Colonic mucosa (tissue), 4 donors: ENCODE measurements around the gene OR2AG1. TPM values are rescaled to one million over a fixed set of nuclear protein-coding genes. Genes with fewer than 3 reads are reported as not detected.
"Not testable (repeated sequence)": the region's sequence is repeated elsewhere in the genome, so short reads cannot be mapped to it uniquely, and the experiment has no call there.

Experiments used
- DNase-seq: peaks from one replicate; pipeline ENCODE4 v3.0.0-alpha.2; 2020
- H3K27ac ChIP-seq: fragments of 200-600 bp; one replicate; pipeline ENCODE4 v1.8.0; 2021
- H3K27me3 ChIP-seq: fragments of 200-600 bp; one replicate; pipeline ENCODE4 v1.8.0; 2021
- H3K36me3 ChIP-seq: fragments of 200-600 bp; one replicate; pipeline ENCODE4 v1.8.0; 2021
- H3K4me1 ChIP-seq: fragments of 200-600 bp; one replicate; pipeline ENCODE4 v1.8.0; 2021; ENCODE audit warnings: mild to moderate bottlenecking
- H3K4me3 ChIP-seq: fragments of 200-600 bp; one replicate; pipeline ENCODE4 v1.8.0; 2021
- H3K9ac ChIP-seq, 2 donors: one replicate each; pipeline ENCODE4 v1.7.0; 2013; ENCODE audit warnings: control low read depth in 2 of 2, low read depth in 2 of 2, low read length in 2 of 2
- H3K9me3 ChIP-seq: fragments of 200-600 bp; one replicate; pipeline ENCODE4 v1.8.0; 2021
- CTCF ChIP-seq: fragments of 200-600 bp; IDR thresholded peaks from one replicate; pipeline ENCODE4 v1.8.0; 2022; ENCODE audit warnings: antibody characterized with exemption, mild to moderate bottlenecking
- intact Hi-C: fragments of 100-400 bp; cut with DNase I; formaldehyde crosslinking; loops from one replicate; pipeline ENCODE4 v1.14.1; 2022
- total RNA-seq, 2 donors: library from RNA; stranded (reverse); fragmentation: NEBNext Ultra II Directional in 1 of 2; extraction: Animal tissue kit (Norgen Biotek cat#: 25700) in 1 of 2; gene quantifications; one replicate each; pipeline ENCODE4 v1.2.1, GENCODE V29; 2021
- donor health status: healthy.
- donor health status: DM: no; HTN: no; CAD: no.
- donor health status: DM: no; HTN: no; CAD: no.

OR2AG1 gene
- total RNA-seq, 2 donors from 2014 or later, result not detected

GRCh38 chr11:6794639-6795038 lies 11.8 kb downstream of the OR2AG1 start:
- H3K36me3 ChIP-seq, result no peaks in the 10 kb centered on the region
- H3K9me3 ChIP-seq, result no peaks in the 10 kb centered on the region
- no peak for TF ChIP-seq CTCF
- no peaks in the 10 kb centered on the region for H3K27me3 ChIP-seq
- H3K4me3 ChIP-seq, result no peak overlapping the region
- no peaks in the 10 kb centered on the region for H3K4me1 ChIP-seq
- H3K27ac ChIP-seq, result no peak overlapping the region
- no peak for DNase-seq
- no peak overlapping the region for H3K9ac ChIP-seq
- intact Hi-C loops, result no loop called here

GRCh38 chr11:6799402-6799801 lies 16.6 kb downstream of the OR2AG1 start, which contains the start of gene OR6A2:
TSS of gene OR6A2 (minus strand) at chr11:6799689. CDS start at chr11:6795708, 3,981 bp downstream.
- TF ChIP-seq CTCF, result no peak
- Histone ChIP-seq H3K27ac (no peak within 1 kb of the TSS), H3K9me3 (no peaks in the 10 kb centered on the region), H3K36me3 (no peaks in the 10 kb centered on the region), H3K27me3 (no peaks in the 10 kb centered on the region), H3K4me3 (no peak within 1 kb of the TSS), H3K4me1 (no peaks in the 10 kb centered on the region), H3K9ac (no peak within 1 kb of the TSS)
- DNase-seq, result no peak
- intact Hi-C loops, result no loop called here

GRCh38 chr11:6801075-6801474 lies 18.3 kb downstream of the OR2AG1 start:
- H3K4me3 ChIP-seq, H3K4me1 ChIP-seq, H3K36me3 ChIP-seq, intact Hi-C loops, H3K9me3 ChIP-seq, H3K27ac ChIP-seq, DNase-seq, H3K27me3 ChIP-seq, H3K9ac ChIP-seq: not testable (repeated sequence)

- intact Hi-C loops, result no loop called here
- no peaks in the 10 kb centered on the region for H3K4me1 ChIP-seq
- no peaks in the 10 kb centered on the region for H3K36me3 ChIP-seq
- H3K9ac ChIP-seq, result no peak overlapping the region
- no peaks in the 10 kb centered on the region for H3K27me3 ChIP-seq
- H3K4me3 ChIP-seq, result no peak overlapping the region
- no peak overlapping the region for H3K27ac ChIP-seq
- peak; percentile 29 for DNase-seq
- peak; percentile 81 for TF ChIP-seq CTCF
- H3K9me3 ChIP-seq, result no peaks in the 10 kb centered on the region
These were observed 29.7 kb downstream of the OR2AG1 start for GRCh38 chr11:6812390-6813005.

- Histone ChIP-seq H3K36me3 (no peaks in the 10 kb centered on the region), H3K4me1 (no peaks in the 10 kb centered on the region), H3K9ac (no peak overlapping the region), H3K4me3 (no peak overlapping the region), H3K27me3 (no peaks in the 10 kb centered on the region), H3K27ac (no peak overlapping the region), H3K9me3 (no peaks in the 10 kb centered on the region)
- no peak for TF ChIP-seq CTCF
- intact Hi-C loops, result no loop called here
- DNase-seq, result no peak
These were observed 30.8 kb downstream of the OR2AG1 start for GRCh38 chr11:6813656-6814055.

- H3K4me1 ChIP-seq, result no peaks in the 10 kb centered on the region
- no peaks in the 10 kb centered on the region for H3K9me3 ChIP-seq
- H3K27me3 ChIP-seq, result no peaks in the 10 kb centered on the region
- no peak overlapping the region for H3K4me3 ChIP-seq
- intact Hi-C loops, result no loop called here
- H3K27ac ChIP-seq, result no peak overlapping the region
- no peak for TF ChIP-seq CTCF
- H3K36me3 ChIP-seq, result no peaks in the 10 kb centered on the region
- no peak overlapping the region for H3K9ac ChIP-seq
- DNase-seq, result no peak
These were observed 34.9 kb downstream of the OR2AG1 start for GRCh38 chr11:6817694-6818093.
